ENCODE data around the gene MACROH2A2. TPM values are rescaled to one million over a fixed set of nuclear protein-coding genes. Genes with fewer than 3 reads are reported as not detected.
"Not testable (repeated sequence)": the region's sequence is repeated elsewhere in the genome, so short reads cannot be mapped to it uniquely, and the experiment has no call there.

The MACROH2A2 gene
- total and polyA plus RNA-seq, 2 of the 13 experiments (the other 11 are each of a cell fraction or from before 2014, with no cell fraction given): 9.8 to 43.1 TPM

GRCh38 chr10:70041016-70041415, 11.6 kb upstream of the MACROH2A2 start:
- no peak overlapping the region for H3K4me3 ChIP-seq (replicated peaks in 1 of 3; ENCODE audit: insufficient read depth in 1 of 3, low read depth in 2 of 3, low read length in 3 of 3)
- DNase-seq (ENCODE audit: low spot score) (no peak), ATAC-seq (no peak), FAIRE-seq (no peak)
- no peaks in the 10 kb centered on the region for H3K4me1 ChIP-seq (ENCODE audit: insufficient read depth, low read length)
- WGBS (ENCODE audit: low lambda C conversion rate): 75% methylated on average over 2 of the region's 2 CpGs
- H3K9ac ChIP-seq (ENCODE audit: insufficient read depth, low read depth, low read length): no peak overlapping the region
- TF ChIP-seq KDM5A (IDR thresholded peaks at IDR 0.05; ENCODE audit: borderline replicate concordance, low read length) (no peak), ZNF615 (CRISPR knock-in tag; IDR thresholded peaks at IDR 0.05; ENCODE audit: borderline replicate concordance) (no peak), HMGA1 (CRISPR knock-in tag; conservative IDR thresholded peaks at IDR 0.05) (no peak), FOXK1 (CRISPR knock-in tag; IDR thresholded peaks at IDR 0.05; ENCODE audit: borderline replicate concordance, low read depth) (no peak), AGO1 (IDR thresholded peaks at IDR 0.05; ENCODE audit: low read depth, low read length, poor library complexity, severe bottlenecking) (no peak), JDP2 (CRISPR knock-in tag; IDR thresholded peaks at IDR 0.05; ENCODE audit: borderline replicate concordance) (no peak), MIXL1 (CRISPR knock-in tag; IDR thresholded peaks at IDR 0.05) (no peak), ZNF629 (CRISPR knock-in tag; conservative IDR thresholded peaks at IDR 0.05) (no peak), ATF6 (CRISPR knock-in tag; conservative IDR thresholded peaks at IDR 0.05) (no peak), ZNF101 (CRISPR knock-in tag; IDR thresholded peaks at IDR 0.05; ENCODE audit: borderline replicate concordance, low read depth) (no peak), KDM5B (CRISPR knock-in tag; IDR thresholded peaks at IDR 0.05; ENCODE audit: borderline replicate concordance) (no peak)
- no peak overlapping the region for H2AFZ ChIP-seq (ENCODE audit: low read length)
- H4K20me1 ChIP-seq (ENCODE audit: insufficient read depth, low read length): no peaks in the 10 kb centered on the region
- H3K27ac ChIP-seq (ENCODE audit: extremely low read length, insufficient read depth, low read length): no peak overlapping the region
- H3K4me2 ChIP-seq (ENCODE audit: low read depth, low read length): no peak overlapping the region
- H3K27me3 ChIP-seq (ENCODE audit: control insufficient read depth in 1 of 2, insufficient read depth in 2 of 2, low read length in 2 of 2): no peaks in the 10 kb centered on the region
- in situ Hi-C loops (cut with HindIII; ENCODE audit: extremely low pct_ligation_motif_present, low pct_unique_long_range_greater_than_20kb) (no loop called here), intact Hi-C loops (cut with micrococcal nuclease; ENCODE audit: unreplicated experiment) (no loop called here)
- H3K9me3 ChIP-seq (ENCODE audit: low read length): no peaks in the 10 kb centered on the region
- ChIA-PET POLR2A (no interaction called here), CTCF (ENCODE audit: low intra/inter-chr PET ratio, low total read pairs) (no interaction called here)
- no peaks in the 10 kb centered on the region for H3K36me3 ChIP-seq (replicated peaks in 1 of 2; ENCODE audit: control insufficient read depth in 1 of 2, insufficient read depth in 2 of 2, low read length in 2 of 2)
- no peaks in the 10 kb centered on the region for H3K79me2 ChIP-seq (ENCODE audit: insufficient read depth, low read length)
- no TSS peak for BruUV-seq (replicated peaks)

- H3K4me2 ChIP-seq (ENCODE audit: low read depth, low read length); H4K20me1 ChIP-seq (ENCODE audit: insufficient read depth, low read length); POLR2A ChIA-PET; H3K4me1 ChIP-seq (ENCODE audit: insufficient read depth, low read length); ATAC-seq; H3K27ac ChIP-seq (ENCODE audit: extremely low read length, insufficient read depth, low read length); H3K9me3 ChIP-seq (ENCODE audit: low read length); FAIRE-seq; BruUV-seq (replicated peaks); CTCF ChIA-PET (ENCODE audit: low intra/inter-chr PET ratio, low total read pairs); H3K79me2 ChIP-seq (ENCODE audit: insufficient read depth, low read length); DNase-seq (ENCODE audit: low spot score); intact Hi-C loops (cut with micrococcal nuclease; ENCODE audit: unreplicated experiment); H3K9ac ChIP-seq (ENCODE audit: insufficient read depth, low read depth, low read length); in situ Hi-C loops (cut with HindIII; ENCODE audit: extremely low pct_ligation_motif_present, low pct_unique_long_range_greater_than_20kb); H3K36me3 ChIP-seq (replicated peaks in 1 of 2; ENCODE audit: control insufficient read depth in 1 of 2, insufficient read depth in 2 of 2, low read length in 2 of 2); H3K4me3 ChIP-seq (replicated peaks in 1 of 3; ENCODE audit: insufficient read depth in 1 of 3, low read depth in 2 of 3, low read length in 3 of 3); H2AFZ ChIP-seq (ENCODE audit: low read length); H3K27me3 ChIP-seq (ENCODE audit: control insufficient read depth in 1 of 2, insufficient read depth in 2 of 2, low read length in 2 of 2): not testable (repeated sequence)
- 58% methylated on average over 8 of the region's 8 CpGs for WGBS (ENCODE audit: low lambda C conversion rate)
Observed at GRCh38 chr10:70041739-70042138, 10.9 kb upstream of the MACROH2A2 start.

GRCh38 chr10:70047066-70047465, 5.6 kb upstream of the MACROH2A2 start:
- H3K9me3 ChIP-seq (ENCODE audit: low read length); BruUV-seq (replicated peaks); H3K27ac ChIP-seq (ENCODE audit: extremely low read length, insufficient read depth, low read length); H2AFZ ChIP-seq (ENCODE audit: low read length); H3K9ac ChIP-seq (ENCODE audit: insufficient read depth, low read depth, low read length); CTCF ChIA-PET (ENCODE audit: low intra/inter-chr PET ratio, low total read pairs); H3K4me2 ChIP-seq (ENCODE audit: low read depth, low read length); H3K36me3 ChIP-seq (replicated peaks in 1 of 2; ENCODE audit: control insufficient read depth in 1 of 2, insufficient read depth in 2 of 2, low read length in 2 of 2); intact Hi-C loops (cut with micrococcal nuclease; ENCODE audit: unreplicated experiment); FAIRE-seq; H3K4me3 ChIP-seq (replicated peaks in 1 of 3; ENCODE audit: insufficient read depth in 1 of 3, low read depth in 2 of 3, low read length in 3 of 3); H4K20me1 ChIP-seq (ENCODE audit: insufficient read depth, low read length); ATAC-seq; H3K27me3 ChIP-seq (ENCODE audit: control insufficient read depth in 1 of 2, insufficient read depth in 2 of 2, low read length in 2 of 2); POLR2A ChIA-PET; in situ Hi-C loops (cut with HindIII; ENCODE audit: extremely low pct_ligation_motif_present, low pct_unique_long_range_greater_than_20kb); DNase-seq (ENCODE audit: low spot score); H3K79me2 ChIP-seq (ENCODE audit: insufficient read depth, low read length): not testable (repeated sequence)
- H3K4me1 ChIP-seq (ENCODE audit: insufficient read depth, low read length): peaks cover 17% of the 10 kb centered on the region
- WGBS (ENCODE audit: low lambda C conversion rate): 84% methylated on average over 4 of the region's 4 CpGs
